Mucosa of stomach (tissue), 1 donor: ENCODE results near the gene PFKM.

Source experiments
- H3K27me3 ChIP-seq: one replicate; pipeline ENCODE4 v1.7.0; 2013; ENCODE audit warnings: mild to moderate bottlenecking, low read length; ENCODE audit not compliant: control insufficient read depth, insufficient read depth
- H3K36me3 ChIP-seq: one replicate; pipeline ENCODE4 v1.7.0; 2013; ENCODE audit warnings: low read length; ENCODE audit not compliant: control insufficient read depth, insufficient read depth
- H3K4me1 ChIP-seq: one replicate; pipeline ENCODE4 v1.7.0; 2013; ENCODE audit warnings: mild to moderate bottlenecking, low read length; ENCODE audit not compliant: control insufficient read depth, insufficient read depth
- H3K4me3 ChIP-seq: one replicate; pipeline ENCODE4 v1.7.0; 2013; ENCODE audit warnings: low read length
- H3K9ac ChIP-seq: one replicate; pipeline ENCODE4 v1.7.0; 2013; ENCODE audit warnings: mild to moderate bottlenecking, low read length, moderate library complexity
- H3K9me3 ChIP-seq: one replicate; pipeline ENCODE4 v1.7.0; 2013; ENCODE audit warnings: mild to moderate bottlenecking, low read length, moderate library complexity; ENCODE audit not compliant: control insufficient read depth
- donor health status: Pancreatic carcinoma.

Gene PFKM

DNA sequence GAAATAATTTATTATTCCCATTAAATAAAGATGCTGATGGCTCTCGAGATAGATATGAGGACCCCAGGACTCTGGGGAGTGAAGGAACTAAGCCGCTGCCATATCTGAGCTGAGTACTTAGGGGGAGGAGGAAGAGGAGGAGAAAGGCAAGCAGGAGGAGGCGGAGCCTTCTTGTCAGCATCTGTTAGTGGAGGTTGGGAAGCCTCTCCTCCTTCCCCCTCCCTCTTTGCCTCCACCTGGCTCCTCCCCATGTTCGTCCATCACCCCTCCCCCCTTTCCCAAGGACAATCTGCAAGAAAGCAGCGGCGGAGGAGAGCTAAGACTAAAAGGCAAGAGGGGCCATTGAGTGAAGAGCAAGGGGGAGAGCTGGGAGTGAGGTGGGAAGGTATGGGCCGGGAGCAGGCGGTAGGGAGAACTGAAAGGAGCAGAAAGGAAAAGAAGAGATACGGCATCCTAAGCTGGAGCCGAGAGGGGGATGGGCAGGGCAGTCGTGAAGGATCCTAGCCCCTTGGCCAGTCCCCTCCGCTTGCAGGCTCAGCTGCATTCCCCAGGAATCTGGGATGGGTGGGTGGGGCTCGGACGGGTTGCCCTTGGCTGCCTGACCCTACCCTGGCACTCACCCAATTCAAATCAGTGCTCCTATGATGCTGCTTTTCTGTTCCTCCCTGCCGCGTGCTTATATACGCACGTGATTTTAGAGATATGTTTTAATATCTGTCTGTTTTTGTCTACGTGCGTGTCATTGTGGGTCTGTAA, at the start of gene PFKM:
PFKM (plus strand) TSS at position 287 of the 756 bp plus-strand sequence. CDS start 3,411 bp downstream, outside the sequence.
- H3K4me1 ChIP-seq = peaks cover 7% of the 10 kb centered on the region
- peak within 1 kb of the TSS; percentile 38 for H3K9ac ChIP-seq
- H3K36me3 ChIP-seq = no peaks in the 10 kb centered on the region
- H3K9me3 ChIP-seq = no peaks in the 10 kb centered on the region
- no peaks in the 10 kb centered on the region for H3K27me3 ChIP-seq
- H3K4me3 ChIP-seq = peak within 1 kb of the TSS; percentile 32

DNA sequence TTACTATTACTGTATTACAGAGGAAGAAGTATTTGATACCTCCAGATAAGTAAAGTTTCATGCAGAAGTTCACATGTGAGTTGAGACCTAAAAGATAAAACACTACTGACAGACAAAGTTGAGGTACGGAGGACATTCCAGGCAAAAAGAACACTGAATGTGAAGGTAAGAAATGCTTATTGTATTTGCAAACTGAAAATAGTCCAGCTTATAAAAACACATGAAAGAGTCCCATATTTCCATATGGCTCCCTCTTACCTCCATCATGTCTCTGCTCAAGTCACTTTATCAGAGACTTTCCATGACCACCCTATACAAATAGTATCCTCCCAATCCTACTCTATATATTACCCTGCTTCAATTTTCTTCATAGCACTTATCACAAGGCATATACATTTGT, 49.1 kb upstream of the PFKM start:
- H3K36me3 ChIP-seq = peaks cover 7% of the 10 kb centered on the region

DNA sequence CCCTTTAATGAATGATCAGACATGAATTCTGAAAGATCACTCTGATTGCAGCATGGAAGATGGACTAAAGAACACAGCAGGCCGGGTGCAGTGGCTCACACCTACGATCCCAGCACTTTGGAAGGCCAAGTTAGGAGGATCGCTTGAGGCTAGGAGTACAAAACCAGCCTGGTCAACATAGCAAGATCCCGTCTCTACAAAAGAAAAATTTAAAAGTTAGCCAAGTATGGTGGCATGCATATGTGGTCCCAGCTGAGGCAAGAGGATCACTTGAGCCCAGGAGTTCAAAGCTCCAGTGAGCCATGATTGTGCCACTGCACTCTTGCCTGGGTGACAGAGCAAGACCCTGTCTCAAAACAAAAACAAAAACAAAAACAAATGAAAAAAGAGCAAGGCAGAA, 48.4 kb upstream of the PFKM start:
- no peaks in the 10 kb centered on the region for H3K4me1 ChIP-seq
- no peaks in the 10 kb centered on the region for H3K9me3 ChIP-seq
- no peak overlapping the region for H3K9ac ChIP-seq
- H3K27me3 ChIP-seq = no peaks in the 10 kb centered on the region
- H3K4me3 ChIP-seq = no peak overlapping the region
- H3K36me3 ChIP-seq = peaks cover 7% of the 10 kb centered on the region

More for the DNA sequence above, 49.1 kb upstream of the PFKM start:
- H3K4me3 ChIP-seq = no peak overlapping the region
- H3K4me1 ChIP-seq = no peaks in the 10 kb centered on the region
- H3K9ac ChIP-seq = no peak overlapping the region
- H3K9me3 ChIP-seq = no peaks in the 10 kb centered on the region
- no peaks in the 10 kb centered on the region for H3K27me3 ChIP-seq

DNA sequence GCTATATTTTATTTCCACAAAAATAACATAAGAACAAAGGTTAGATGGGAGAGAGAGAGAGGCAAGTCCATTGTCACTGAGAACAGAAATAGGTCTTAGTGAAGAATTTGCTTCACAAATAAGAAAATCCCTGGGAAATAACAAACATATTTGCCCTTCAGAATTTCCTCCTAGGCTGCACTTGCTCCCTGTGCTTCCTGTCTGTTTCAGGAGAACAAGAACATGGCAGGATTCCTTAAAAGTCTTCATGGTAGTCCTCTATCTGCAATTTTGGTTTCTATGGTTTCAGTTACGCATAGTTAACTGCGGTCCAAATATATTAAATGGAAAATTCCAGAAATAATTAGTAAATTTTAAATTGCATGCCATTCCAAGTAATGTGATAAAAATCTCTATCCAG, 47.4 kb upstream of the PFKM start:
- Histone ChIP-seq H3K9me3 (no peaks in the 10 kb centered on the region), H3K4me3 (no peak overlapping the region), H3K9ac (no peak overlapping the region), H3K27me3 (no peaks in the 10 kb centered on the region), H3K36me3 (peaks cover 7% of the 10 kb centered on the region), H3K4me1 (no peaks in the 10 kb centered on the region)

DNA sequence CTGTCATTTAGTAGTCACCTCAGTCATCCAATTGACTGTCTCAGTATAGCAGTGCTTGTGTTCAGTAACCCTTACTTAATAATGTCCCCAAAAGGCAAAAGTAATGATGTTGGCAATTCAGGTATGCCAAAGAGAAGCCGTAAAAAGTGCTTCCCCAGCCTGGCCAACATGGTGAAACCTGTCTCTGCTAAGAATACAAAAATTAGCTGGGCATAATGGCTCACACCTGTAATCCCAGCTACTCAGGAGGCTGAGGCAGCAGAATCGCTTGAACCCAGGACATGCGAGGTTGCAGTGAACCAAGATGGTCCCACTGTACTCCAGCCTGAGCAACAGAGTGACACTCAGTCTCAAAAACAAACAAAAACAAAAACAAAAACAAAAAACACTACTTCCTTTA, 46.9 kb upstream of the PFKM start:
- Histone ChIP-seq H3K4me3 (no peak overlapping the region), H3K36me3 (peaks cover 7% of the 10 kb centered on the region)

DNA sequence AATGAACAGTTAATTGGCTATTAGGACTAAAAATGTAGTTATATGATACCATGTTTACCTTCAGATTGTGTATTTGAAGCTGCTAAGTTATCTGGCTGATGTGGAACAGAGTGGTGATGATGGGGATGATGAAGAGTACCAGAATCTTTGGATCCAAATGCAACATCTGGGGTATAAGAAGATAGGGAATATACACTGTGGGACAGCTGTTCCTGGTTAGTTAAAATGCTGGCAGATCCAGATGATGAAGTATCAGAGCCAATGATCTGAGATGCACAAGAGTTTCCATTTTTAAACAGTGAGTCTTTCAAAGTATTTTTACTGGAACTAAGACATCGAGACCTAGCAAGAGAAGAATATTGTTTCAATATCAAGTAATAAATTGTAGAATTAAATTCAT, 44.9 kb upstream of the PFKM start:
- H3K9me3 ChIP-seq = no peaks in the 10 kb centered on the region
- H3K9ac ChIP-seq = no peak overlapping the region
- H3K4me1 ChIP-seq = no peaks in the 10 kb centered on the region
- H3K4me3 ChIP-seq = no peak overlapping the region
- H3K36me3 ChIP-seq = peaks cover 7% of the 10 kb centered on the region
- H3K27me3 ChIP-seq = no peaks in the 10 kb centered on the region

More for the DNA sequence above, 46.9 kb upstream of the PFKM start:
- Histone ChIP-seq H3K9ac (no peak overlapping the region), H3K27me3 (no peaks in the 10 kb centered on the region), H3K9me3 (no peaks in the 10 kb centered on the region), H3K4me1 (no peaks in the 10 kb centered on the region)

DNA sequence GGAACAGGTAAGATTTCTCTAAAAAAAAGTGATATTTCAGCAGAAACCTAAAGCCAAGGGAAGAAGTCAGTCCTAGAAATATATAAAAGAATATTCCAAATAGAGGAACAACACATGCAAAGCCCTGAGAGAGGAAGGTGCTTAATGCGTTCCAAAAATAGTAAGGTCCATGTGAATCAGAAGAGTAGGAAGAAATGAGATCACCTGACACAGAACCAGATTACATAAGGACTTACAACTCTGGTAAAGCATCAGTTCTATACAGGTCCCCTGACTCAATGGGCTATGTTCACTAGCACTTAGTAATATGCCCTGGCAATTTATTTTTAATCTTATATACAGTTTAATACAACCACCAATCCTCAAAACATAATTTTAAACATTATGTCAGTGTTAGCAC, 43.3 kb upstream of the PFKM start:
- H3K4me1 ChIP-seq = no peaks in the 10 kb centered on the region
- no peaks in the 10 kb centered on the region for H3K27me3 ChIP-seq
- H3K9ac ChIP-seq = no peak overlapping the region
- no peak overlapping the region for H3K4me3 ChIP-seq
- no peaks in the 10 kb centered on the region for H3K9me3 ChIP-seq
- peaks cover under 1% of the 10 kb centered on the region for H3K36me3 ChIP-seq

DNA sequence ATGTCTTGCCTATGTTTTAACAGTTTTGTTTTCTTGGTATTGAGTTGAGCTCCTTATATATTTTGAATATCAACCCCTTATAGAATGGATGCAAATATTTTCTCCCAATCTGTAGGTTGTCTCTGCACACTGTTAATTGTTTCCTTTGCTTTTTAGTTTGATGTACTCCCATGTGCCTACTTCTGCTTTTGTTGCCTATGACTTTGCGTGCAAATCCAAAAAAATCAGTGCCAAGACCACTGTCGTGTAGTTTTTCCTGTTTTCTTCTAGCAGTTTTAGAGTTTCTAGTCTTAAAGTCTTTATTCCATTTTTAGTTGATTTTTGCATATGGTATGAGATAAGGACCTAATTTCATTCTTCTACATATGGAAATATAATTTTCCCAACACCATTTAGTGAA, 42.1 kb upstream of the PFKM start:
- Histone ChIP-seq H3K36me3 (no peaks in the 10 kb centered on the region), H3K4me1 (no peaks in the 10 kb centered on the region), H3K4me3 (no peak overlapping the region), H3K27me3 (no peaks in the 10 kb centered on the region), H3K9me3 (no peaks in the 10 kb centered on the region), H3K9ac (no peak overlapping the region)

DNA sequence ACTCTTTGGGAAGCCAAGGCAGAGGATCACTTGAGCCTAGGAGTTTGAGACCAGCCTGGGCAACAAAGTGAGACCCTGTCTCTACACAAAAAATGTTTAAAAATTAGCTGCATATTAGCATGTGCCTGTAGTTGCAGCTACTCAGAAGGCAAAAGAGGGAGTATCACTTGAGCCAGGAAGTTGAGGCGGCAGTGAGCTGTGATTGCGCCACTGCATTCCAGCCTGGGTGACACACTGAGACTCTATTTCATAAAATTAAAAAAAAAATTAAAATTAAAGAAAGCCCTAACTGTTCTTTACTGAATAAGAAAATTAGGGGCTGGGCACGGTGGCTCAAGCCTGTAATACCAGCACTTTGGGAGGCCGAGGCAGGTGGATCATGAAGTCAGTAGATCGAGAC, 40.3 kb upstream of the PFKM start:
- no peaks in the 10 kb centered on the region for H3K27me3 ChIP-seq
- no peaks in the 10 kb centered on the region for H3K36me3 ChIP-seq
- no peak overlapping the region for H3K4me3 ChIP-seq
- H3K9ac ChIP-seq = no peak overlapping the region
- H3K9me3 ChIP-seq = no peaks in the 10 kb centered on the region
- no peaks in the 10 kb centered on the region for H3K4me1 ChIP-seq

DNA sequence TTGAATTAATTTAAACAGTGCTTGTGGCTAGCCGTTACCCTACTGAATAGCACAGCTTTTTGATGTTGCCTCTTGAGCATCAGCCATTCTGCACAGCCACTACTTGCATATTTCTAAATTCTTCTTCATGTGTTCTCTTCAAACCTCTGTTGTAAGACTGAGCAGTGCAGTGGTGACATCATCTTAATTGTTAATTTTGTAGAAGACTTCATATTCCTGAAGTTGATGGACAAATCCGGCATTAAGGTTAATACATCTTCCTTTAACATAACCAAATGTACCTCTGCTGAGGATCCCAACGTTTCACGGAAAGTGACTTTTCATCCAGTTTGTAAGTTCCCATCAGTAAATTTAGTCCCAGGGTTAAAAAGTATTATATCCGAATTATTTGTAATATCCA, 38.9 kb upstream of the PFKM start:
- H3K9me3 ChIP-seq = no peaks in the 10 kb centered on the region
- H3K27me3 ChIP-seq = no peaks in the 10 kb centered on the region
- no peak overlapping the region for H3K4me3 ChIP-seq
- no peaks in the 10 kb centered on the region for H3K36me3 ChIP-seq
- H3K9ac ChIP-seq = no peak overlapping the region
- no peaks in the 10 kb centered on the region for H3K4me1 ChIP-seq

DNA sequence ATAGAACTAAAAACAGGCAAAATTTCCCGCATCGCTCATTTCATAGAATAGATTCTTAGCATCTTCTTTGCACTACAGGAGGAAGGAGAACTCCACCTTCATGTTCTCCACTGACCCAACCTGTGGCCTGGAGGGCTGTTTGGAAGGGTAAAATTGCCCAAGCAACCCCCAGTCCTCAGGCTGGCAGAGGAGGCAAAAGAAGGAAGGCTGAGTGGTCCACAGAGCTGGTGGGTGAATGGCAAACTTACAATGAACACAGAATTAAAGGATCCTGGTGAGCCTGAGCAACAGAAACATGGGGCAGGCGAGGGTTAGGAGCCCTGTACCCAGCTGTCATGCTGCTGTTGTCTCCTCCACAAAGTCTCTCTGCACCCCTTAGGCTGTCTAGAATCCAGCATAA, 38.3 kb upstream of the PFKM start:
- no peaks in the 10 kb centered on the region for H3K36me3 ChIP-seq
- no peaks in the 10 kb centered on the region for H3K9me3 ChIP-seq
- H3K4me3 ChIP-seq = no peak overlapping the region
- H3K9ac ChIP-seq = no peak overlapping the region
- no peaks in the 10 kb centered on the region for H3K27me3 ChIP-seq
- no peaks in the 10 kb centered on the region for H3K4me1 ChIP-seq

DNA sequence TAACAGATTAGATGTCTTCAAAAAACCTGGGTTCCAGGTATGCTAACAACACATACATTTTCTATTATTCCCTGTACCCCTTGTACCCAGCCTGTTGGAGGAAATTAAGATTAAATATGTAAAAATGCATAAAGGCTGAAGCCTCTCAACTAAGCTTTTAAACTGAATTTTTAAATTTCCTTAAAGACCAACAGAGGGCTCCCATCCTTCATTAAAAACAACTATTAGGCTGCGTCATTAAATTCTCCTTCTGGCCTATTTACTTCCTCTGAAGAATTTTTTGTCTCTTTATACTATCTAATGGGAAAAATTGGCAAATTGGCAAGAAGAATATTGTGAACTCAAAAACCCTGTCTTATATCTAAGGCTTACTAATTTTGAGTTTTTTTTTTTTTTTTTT, 35.1 kb upstream of the PFKM start:
- Histone ChIP-seq H3K9ac (no peak overlapping the region), H3K36me3 (no peaks in the 10 kb centered on the region), H3K4me3 (no peak overlapping the region), H3K27me3 (no peaks in the 10 kb centered on the region), H3K4me1 (no peaks in the 10 kb centered on the region), H3K9me3 (no peaks in the 10 kb centered on the region)
